Hypothalamus (tissue), 51 donors: ENCODE results near the gene TBCEL.
"Not testable (repeated sequence)": the region's sequence is repeated elsewhere in the genome, so short reads cannot be mapped to it uniquely, and the experiment has no call there.

Experiments
- DNase-seq, 51 donors: peaks; one replicate each; lab custom pipeline; 2025; lab: John Stamatoyannopoulos, UW

The TBCEL gene, protein sequence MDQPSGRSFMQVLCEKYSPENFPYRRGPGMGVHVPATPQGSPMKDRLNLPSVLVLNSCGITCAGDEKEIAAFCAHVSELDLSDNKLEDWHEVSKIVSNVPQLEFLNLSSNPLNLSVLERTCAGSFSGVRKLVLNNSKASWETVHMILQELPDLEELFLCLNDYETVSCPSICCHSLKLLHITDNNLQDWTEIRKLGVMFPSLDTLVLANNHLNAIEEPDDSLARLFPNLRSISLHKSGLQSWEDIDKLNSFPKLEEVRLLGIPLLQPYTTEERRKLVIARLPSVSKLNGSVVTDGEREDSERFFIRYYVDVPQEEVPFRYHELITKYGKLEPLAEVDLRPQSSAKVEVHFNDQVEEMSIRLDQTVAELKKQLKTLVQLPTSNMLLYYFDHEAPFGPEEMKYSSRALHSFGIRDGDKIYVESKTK

DNA sequence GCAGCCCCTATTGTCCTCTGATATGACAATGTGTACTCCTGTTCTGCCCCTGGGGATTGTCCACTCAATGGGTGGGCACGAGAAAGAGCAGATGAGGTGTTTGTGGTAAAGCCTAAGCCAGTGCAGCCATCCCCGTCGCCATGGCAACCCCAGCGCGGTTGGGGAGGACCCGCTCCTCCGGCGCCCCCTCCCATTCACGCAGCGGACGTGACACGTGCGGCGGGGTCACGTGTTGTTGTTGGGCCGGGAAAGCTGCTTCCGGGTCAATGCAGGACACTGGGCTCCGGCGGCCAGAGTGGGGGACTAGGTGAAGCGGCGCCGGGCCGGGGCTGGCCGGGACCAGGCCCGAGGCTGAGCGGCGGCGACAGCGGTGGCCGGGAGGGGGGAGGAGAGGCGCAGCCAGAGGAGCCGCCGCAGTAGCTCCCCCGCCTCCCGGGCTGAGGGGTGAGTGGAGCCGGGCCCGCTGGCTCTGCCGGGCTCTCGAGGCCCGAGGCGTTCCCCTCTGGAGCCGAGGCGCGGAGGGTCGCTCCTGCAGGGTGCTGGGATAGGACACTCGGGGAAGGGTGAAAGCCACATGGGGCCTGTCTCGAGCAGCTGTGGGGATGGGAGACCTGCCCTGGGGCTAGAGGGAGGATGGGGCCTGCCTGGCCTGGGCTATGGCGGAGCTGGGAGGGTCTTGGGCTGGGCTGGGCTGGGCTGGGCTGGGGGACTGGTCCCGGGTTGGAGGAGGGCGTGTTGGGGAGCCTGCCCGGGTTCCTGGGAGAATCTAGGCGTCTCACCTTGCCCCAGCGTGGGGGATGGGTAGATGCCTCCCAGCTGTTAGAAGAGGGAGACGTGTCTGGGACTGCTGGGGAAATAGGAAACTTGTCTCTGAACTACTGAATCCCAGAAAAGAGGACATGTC is at the start of gene TBCEL:
Gene TBCEL (plus strand): TSS at position 255 of the 904 bp plus-strand sequence. CDS start 21,589 bp downstream, outside the sequence.
- DNase-seq: peak; percentile 41 to 93 (median 84)

DNA sequence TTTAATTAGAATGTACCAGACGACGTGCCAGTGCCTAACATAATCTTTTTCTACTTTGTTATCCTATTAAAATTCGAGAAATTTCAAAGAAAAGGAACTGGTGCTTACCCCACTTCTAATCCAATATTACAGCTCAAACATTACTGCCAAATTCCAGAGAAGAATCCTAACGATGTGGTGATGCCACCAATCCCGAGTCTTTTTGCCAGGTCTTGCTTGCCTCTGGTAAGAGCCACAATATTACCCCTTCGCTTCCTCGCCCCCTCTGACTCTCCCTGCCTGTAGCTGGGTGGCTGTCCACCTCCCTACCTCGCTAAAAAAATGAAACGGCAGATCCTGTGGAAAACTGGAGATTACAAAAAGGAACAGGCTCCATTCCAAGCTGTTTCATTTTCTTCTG is 49.4 kb upstream of the TBCEL start:
- no peak for DNase-seq

DNA sequence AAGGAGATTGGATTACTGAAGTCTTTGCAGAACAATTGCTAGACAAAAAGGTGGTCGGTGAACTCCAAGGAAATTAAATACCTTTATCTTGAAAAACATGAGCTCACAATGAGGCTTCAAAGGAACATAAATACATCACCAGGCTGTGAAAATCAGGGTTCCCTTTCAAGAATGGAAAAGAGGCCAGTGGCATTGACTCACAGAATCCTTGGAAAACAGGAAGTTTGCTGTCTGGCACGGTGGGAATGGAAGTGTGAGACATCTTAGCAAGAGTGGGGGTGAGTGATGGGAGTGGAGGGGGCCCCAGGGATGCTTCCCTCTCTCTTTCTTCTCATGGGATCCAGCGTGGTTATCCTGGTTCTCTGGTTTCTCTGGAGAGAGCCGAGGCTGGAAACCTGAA is 48.9 kb upstream of the TBCEL start:
- DNase-seq: no peak

DNA sequence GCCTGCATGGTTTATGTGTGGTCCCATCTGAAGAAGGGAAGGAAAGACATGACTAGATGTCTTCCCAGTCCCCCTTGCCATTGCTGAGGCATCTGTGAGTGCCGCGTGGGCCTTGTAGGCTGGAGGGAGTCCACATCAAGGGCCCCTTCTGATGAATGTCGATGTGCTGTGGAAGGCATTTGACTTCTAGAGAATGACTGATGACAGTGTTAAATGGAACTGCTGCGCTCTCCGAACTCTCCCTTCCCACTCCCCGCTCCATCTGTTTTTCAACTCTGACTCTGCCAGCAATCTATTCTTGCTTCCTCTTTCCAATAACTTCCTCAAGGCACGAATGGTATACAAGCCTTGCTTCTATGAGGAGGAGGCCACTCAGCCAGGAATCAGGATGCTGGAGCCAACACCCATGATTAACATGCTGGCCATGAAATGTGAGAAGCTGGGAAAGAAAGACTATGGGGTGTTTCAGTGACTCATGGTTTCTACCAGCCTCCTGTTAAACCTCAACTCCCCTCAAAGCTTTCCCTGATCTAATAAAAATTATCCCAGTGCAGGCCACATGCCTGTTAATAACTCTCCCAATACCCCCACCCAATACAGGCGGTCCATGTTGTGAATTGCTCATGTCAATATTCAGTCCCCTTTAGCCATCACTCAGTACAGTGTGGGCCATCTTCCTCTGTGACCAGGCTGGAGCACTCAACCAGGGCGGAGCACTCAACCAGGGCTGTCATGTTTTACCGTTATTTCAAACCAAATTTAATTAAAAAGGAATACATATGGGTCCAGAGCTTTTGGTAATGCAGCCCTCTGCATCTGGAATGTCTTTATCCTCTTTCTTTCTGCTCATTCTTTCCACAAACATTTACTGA is 46.4 kb upstream of the TBCEL start:
- peak in 1 of 51 donors; percentile 70 for DNase-seq

DNA sequence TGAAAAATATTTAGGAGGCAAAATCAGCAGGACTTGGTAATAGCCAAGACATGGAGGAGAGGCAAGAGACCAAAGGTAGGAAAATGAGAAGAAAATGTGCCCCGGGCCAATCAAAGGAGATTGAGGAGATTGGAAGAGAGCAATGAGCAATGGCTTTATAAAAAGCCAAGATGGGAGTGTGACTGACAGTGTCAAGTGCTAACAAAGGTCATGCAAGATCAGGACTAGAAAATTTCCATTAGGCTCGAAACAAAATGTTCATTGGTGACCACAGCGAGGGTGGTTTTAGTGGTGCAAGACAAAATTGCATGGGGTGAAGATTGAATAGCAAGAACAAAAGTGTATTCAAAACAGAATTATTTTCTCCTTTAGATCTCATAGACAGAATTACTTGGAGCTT is 45.2 kb upstream of the TBCEL start:
- DNase-seq: no peak

DNA sequence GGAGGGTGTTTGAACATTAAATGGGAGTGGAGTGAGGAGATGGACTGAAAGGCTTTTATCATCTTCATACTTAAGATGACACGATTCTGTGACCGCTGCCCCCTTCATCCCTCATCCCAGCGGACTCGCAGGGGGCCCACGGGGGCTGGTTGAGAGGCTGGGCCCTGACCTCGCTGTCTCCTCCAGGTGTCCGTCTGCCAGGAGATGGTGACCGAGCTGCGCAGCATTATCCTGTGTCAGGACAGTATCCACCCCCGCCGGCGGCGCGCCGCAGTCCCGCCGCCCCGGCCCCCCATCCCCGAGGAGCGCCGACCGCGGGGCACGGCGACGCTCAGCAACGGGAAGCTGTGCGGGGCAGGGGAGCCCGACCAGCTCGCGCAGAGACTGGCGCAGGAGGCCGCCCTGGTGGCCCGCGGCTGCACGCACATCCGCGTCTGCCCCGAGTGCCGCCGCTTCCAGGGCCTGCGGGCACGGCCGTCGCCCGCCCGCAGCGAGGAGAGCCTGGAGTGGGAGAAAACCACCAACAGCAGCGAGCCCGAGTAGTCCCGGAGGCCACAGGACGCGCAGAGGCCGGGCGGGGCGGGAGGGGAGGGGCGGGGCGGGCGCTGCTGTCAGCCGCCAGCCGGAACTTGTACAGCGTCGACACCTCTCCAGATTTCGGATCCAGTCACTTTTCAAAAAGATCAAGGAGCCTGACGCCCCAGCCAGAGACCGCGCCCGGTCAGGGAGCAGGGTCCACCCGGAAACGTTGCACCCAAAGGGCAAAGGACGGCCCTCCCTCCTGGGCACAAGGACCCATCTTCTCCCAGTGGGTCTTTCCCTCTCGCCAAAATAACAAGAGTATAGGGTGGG is 38.0 kb upstream of the TBCEL start:
- DNase-seq: peak in 20 of 51 donors; percentile 4 to 44 (median 18)

DNA sequence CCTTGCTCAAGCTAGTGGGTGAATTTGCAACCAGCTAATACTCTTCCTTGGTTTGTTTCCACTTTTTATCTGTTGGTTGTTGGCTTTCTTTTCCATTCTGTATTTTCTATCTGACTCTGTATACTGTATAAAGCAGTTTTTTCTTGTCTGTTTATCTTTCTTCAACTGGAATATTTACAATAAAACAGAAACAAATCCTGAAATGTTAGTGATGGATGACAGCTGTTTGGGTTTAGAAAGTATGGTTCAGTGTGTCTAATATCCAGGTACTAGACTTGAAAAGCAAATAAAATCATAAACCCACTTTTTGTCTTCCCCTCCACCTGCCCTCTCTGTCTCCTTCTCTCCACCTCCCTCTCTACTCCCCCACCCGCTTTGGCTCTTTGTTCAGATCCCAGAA is 35.3 kb upstream of the TBCEL start:
- DNase-seq: no peak

DNA sequence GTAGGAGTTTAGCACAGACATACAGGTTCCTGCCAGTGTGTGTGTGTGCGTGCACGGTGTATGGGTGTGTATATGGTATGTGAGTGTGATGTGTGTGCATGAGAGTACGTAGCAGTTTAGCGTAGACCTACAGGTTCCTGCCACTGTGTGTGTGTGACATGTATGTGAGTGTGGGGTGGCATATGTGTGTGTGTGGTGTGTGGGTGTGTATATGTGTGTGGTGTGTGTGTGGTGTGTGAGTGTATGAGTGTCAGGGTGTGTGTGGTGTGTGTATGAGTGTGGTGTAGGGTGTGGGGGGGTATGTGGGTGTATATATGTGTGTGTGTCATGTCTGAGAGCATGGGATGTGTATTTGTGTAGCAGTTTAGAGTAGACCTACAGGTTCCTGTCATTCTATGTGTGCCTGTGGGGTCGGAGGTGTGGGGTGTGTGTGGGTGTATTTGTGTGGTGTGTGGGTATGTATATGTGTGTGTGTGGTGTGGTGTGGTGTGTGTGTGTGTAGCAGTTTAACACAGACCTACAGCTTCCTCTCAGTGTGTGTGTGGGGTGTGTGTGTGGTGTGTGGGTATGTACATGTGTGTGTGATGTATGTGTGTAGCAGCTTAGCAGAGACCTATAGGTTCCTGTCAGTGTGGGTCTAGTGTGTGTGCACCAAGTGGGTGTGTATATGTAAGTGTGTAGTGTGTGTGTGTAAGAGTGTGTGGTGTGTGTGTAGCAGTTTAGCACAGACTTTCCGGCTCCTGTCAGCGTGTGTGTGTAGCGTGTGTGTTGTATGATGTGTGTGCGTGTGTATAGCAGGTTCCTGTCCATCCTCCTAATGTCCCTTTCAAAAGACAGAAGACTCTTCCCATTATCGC is 31.8 kb upstream of the TBCEL start:
- no peak for DNase-seq

DNA sequence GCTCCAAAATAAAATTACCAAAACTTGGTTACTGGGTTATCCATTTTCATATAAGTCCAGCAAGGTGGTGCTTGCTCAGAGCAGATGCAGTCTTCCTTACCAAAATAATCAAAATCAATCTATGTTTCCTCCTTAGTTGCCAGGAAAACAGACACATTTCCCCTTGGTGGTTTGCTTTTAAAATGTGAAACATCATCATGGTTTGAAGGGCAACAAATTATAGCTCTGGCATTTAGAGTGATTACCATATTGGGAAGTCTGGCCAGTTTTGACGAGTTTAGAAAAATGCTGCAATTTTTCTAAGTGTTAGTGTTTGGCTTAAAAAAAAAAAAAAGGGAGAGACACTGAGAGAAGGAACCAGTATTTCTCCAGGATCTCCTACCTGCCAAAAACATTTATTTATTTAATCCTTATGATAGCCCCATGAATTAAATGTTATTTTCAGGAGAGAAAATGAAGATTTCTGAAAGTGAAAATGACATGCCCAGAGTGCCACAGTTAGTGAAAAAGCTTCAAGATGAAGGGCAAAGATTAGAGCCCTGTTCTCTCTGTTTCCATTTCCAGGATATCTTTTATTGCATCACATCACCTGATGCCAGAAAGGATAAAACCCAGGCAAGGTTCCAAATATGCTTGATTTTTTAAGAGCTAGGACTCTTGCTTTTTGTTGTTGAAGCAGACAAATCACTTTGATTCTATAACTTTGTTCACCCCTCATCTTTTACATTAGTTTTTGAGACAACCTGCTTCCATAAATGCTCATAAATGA is 29.6 kb upstream of the TBCEL start:
- DNase-seq: no peak

DNA sequence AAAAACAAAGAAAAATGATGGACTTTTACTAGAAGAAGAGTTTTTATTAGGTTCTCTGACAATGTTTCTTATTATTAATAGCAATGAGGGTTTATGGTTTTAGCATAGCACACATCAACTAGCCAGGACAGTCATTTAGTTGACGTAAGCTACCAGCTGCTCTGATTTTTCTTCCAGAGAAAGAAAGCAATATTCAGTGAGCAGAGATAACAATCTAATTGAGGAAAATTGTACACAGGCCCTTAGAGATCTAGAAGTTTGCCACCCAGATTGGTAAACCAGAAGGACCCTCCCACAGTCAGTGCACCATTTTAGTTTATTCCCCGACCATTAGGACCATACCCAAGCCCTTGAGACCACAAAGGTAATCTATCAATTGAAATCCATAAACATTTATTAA is 28.7 kb upstream of the TBCEL start:
- no peak for DNase-seq

DNA sequence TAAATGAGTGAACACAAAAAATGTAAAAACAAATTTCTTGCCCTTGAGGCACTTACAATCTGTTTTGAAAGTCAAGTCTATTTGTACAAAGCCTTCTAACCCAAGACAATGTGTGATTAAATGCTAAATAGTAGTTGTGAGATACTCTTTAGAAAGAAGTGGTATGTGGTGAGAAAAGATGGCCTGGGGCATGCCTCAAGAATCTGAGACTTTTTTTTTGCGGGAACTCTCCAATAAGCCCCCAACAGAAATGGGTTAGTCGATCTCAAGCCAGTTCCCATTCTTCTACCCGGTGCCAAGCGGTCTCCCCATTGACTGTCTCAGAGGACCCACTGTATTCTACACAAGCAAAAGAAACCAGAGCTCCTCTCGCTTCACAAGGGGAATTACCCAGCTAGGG is 26.9 kb upstream of the TBCEL start:
- no peak for DNase-seq

DNA sequence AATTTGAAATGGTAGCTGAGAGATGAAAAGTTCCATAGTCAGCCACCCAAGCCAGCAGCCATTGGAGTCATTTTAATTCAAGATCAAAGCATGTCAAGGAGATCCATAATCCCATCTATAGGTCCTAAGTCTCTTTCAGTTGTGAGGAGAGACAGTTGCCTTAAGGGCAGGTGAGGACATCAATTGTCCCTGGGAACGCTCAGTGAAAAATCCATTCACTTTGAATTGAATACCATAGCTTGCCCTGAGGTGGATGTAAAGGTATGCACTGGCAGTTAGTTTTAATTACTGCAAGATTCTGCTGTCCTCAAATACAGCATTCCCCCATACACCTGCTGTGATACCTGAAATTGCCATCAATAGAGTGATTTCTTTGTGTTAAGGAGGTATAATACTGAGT is 25.3 kb upstream of the TBCEL start:
- no peak for DNase-seq

DNA sequence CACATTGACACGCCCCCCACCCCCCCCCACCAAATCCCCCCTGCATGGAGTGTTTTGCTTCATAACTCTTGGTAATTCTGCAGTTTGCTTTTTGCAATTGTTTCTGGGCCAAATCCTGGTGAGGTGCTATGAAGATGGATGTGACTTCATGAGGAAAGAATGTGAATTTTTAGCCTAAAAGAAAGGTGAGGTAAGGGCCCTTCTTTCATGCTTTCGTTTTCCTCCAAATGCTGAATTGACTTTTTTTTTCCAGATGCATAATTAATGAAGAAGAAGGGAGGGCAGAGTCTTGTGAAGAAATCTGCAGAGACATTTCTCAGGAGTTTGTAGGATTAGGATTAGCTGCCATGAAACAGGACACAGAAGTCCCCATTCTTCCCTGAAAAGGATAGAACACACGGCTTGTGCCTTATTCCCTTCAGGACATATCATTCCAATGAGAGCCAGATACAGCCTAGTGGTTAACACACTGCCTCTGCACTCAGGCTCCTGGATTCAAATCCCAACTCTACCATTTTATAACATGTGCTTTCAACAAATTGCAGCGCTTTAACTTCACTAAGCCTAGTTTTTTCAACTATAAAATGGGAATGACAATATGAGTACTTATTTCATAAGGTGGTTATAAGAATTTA is 19.6 kb upstream of the TBCEL start:
- DNase-seq: no peak

DNA sequence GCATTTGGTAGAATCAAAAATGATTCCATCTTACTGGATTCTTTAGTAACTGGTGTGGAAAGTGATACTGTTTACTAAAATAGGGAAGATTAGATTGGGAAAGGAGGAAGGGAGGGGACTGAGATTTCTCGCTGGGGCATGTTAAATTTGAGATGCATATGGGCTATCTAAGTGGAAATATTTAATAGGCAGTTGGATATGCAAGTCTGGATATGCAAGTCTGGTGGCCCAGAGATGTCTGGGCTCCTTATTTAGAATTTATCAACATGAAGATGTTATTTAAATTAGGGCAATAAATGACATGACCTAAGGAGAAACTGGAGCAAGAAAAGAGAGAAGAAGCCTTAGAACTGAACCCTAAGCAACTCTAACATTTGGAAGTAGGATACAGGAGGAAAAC is 17.0 kb upstream of the TBCEL start:
- no peak for DNase-seq

DNA sequence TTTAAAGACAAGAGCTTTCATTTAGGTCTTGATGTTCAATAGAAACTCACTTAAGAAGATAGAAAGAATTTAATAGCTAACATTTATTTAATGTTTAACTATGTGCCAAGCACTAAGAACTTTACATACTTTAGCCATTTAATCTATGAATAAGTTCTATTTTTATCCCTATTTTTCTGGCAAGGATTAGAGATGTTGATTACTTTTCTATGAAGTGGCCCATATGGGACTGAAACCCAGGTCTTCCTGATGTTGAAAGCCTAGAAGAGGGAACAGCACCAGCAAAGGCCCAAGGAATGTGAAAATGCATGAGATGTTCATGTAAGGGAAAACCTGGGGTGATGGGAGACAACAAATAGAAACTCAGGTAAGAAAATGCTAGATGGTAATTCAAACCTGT is 15.4 kb upstream of the TBCEL start:
- DNase-seq: no peak

DNA sequence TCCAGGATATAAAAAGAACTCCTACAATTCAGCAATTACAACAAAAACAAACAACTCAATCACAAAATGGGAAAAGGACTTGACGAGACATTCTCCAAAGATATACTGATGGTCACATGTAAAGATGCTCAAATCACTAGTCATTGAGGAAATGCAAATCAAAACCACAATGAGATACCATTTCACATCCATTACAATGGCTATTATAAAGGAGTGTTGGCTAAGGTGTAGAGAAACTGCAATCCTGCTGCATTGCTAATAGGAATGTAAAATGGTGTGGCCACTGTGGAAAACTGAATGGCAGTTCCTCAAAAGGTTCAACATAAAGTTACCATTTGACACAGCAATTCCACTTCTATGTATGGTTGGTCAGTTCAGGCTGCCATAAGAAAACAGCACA is 11.8 kb upstream of the TBCEL start:
- DNase-seq: no peak

DNA sequence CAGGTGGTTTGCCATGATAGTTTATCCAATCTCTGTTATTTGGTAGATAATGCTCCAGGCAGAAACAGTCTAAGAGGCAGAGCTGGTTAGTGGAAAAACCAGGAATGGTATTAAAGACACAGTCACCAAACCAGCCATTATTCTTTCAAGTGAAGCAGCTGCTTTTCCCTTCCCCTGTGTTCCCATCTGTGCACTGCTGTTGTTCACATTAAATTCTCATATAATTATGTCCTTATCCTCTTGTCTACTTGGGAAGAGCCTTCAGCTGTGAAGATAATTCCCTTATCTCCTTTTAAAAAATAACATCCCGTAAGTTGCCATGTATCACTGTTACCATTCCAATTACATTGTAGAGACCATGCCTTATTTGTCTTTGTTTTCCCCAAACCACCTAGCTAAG is 5.2 kb upstream of the TBCEL start:
- DNase-seq: no peak

DNA sequence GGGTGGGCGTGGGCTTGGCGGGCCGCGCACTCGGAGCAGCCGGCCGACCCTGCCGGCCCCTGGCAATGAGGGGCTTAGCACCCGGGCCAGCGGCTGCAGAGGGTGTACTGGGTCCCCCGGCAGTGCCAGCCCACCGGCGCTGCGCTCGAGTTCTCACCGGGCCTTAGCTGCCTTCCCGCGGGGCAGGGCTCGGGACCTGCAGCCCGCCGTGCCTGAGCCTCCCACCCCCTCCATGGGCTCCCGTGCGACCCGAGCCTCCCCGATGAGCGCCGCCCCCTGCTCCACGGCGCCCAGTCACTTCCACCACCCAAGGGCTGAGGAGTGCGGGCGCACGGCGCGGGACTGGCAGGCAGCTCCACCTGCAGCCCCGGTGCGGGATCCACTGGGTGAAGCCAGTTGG is 2.2 kb upstream of the TBCEL start:
- DNase-seq: not testable (repeated sequence)
